ENCODE data around the gene METAP2. TPM values are rescaled to one million over a fixed set of nuclear protein-coding genes. Genes with fewer than 3 reads are reported as not detected.

Gene METAP2
- total and polyA plus RNA-seq, 11 donors: 50.9 to 69.8 (median 55.8) TPM

DNA sequence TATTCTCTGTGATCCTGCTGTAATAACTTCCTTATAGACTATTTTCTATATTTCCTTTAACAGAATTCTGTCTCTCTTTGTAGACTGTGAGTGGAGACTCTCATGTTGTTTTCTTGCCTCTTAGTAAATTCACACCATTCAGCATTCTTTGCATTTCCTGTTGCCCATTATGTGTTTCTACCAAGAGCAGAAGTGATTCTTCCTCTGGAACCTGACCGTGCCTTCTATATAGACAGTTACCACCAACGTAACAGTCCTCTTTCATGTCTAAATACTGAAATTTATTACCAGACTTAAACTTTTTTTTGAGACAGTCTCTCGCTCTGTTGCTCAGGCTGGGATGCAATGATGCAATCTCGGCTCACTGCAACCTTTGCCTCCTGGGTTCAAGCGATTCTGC is 31.1 kb downstream of the METAP2 start:
- intact Hi-C loops (cut with DNase I): no loop called here
- Histone ChIP-seq H3K27ac (no peak overlapping the region), H3K36me3 (peaks cover 0 to 95% (median 83%) of the 10 kb centered on the region in 9 donors), H3K4me1 (no peaks in the 10 kb centered on the region), H3K4me3 (no peak overlapping the region), H3K9me3 (no peaks in the 10 kb centered on the region), H3K27me3 (no peaks in the 10 kb centered on the region)
- 92 to 95% (median 94%) methylated on average over 5 of the region's 5 CpGs for WGBS, 4 donors
- DNase-seq (no peak), ATAC-seq (no peak)
- TF ChIP-seq, protein P1, sequence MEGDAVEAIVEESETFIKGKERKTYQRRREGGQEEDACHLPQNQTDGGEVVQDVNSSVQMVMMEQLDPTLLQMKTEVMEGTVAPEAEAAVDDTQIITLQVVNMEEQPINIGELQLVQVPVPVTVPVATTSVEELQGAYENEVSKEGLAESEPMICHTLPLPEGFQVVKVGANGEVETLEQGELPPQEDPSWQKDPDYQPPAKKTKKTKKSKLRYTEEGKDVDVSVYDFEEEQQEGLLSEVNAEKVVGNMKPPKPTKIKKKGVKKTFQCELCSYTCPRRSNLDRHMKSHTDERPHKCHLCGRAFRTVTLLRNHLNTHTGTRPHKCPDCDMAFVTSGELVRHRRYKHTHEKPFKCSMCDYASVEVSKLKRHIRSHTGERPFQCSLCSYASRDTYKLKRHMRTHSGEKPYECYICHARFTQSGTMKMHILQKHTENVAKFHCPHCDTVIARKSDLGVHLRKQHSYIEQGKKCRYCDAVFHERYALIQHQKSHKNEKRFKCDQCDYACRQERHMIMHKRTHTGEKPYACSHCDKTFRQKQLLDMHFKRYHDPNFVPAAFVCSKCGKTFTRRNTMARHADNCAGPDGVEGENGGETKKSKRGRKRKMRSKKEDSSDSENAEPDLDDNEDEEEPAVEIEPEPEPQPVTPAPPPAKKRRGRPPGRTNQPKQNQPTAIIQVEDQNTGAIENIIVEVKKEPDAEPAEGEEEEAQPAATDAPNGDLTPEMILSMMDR (IDR thresholded peaks at IDR 0.05): no peak
- no peak for TF ChIP-seq POLR2A (IDR thresholded peaks at IDR 0.05)

DNA sequence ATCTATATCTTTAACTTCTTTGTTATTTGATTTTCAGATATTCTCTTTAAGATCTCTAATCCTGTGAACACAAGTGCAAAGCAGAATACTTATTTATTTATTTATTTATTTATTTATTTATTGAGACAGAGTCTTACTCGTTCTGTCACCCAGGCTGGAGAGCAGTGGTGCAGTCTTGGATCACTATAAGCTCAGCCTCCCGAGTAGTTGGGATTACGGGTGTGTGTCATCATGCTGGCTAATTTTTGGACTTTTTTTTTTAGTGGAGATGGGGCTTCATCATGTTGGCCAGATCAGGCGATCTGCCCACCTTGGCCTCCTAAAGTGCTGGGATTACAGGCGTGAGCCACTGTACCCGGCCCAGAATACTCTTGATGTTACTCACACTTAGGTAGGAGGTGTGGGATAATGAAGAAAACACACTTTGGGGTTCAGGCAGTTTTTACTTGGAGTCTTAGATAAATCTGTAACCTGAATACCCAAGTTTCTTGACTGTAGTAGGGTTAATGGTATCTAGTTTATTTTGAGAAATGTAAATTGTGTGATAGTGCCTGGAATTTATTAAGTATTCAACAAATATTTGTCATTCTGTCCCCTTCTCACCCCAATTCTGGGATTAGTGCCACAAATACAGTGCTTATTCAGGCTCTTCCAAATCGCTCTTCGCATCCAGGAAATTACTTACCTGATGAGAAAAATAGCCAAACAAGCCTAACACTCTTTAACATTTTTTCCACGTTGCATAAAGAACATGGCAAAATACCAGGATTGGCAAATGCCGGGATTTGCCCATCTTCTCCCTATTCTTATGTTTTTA is 33.0 kb downstream of the METAP2 start:
- Histone ChIP-seq H3K4me3 (no peak overlapping the region), H3K27ac (no peak overlapping the region), H3K4me1 (no peaks in the 10 kb centered on the region), H3K9me3 (no peaks in the 10 kb centered on the region), H3K36me3 (peaks cover 0 to 97% (median 88%) of the 10 kb centered on the region in 9 donors), H3K27me3 (no peaks in the 10 kb centered on the region)
- intact Hi-C loops (cut with DNase I): no loop called here
- no peak for DNase-seq
- TF ChIP-seq, protein P1 (IDR thresholded peaks at IDR 0.05): no peak
- no peak for TF ChIP-seq POLR2A (IDR thresholded peaks at IDR 0.05)
- 93 to 94% (median 93%) methylated on average over 10 of the region's 10 CpGs for WGBS, 4 donors
- ATAC-seq: no peak

DNA sequence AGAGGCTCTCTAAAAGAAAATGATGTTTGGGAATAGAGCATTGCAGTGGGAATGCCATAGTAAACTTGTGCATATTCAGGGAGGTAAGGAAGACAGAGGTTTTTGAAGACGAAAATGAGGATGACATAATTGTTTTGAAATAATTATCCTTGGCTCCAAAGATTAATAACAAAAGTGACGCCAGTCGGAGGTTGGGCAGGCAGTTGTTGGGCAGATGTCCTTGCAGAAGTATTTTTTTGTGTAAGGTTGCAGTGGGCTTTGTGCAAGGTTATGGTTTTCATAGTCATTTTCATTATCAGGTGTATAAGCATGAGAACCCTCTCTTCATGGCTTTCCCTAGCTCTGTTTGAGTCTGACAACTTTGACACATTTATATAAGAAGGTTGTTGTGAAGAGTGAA is 35.3 kb downstream of the METAP2 start:
- DNase-seq (no peak), ATAC-seq (no peak)
- Histone ChIP-seq H3K4me1 (no peaks in the 10 kb centered on the region), H3K27me3 (no peaks in the 10 kb centered on the region), H3K36me3 (peaks cover 0 to 100% (median 98%) of the 10 kb centered on the region in 9 donors), H3K9me3 (no peaks in the 10 kb centered on the region), H3K4me3 (no peak overlapping the region), H3K27ac (no peak overlapping the region)
- 71 to 85% (median 74%) methylated on average over 3 of the region's 3 CpGs for WGBS, 4 donors
- intact Hi-C loops (cut with DNase I): no loop called here
- TF ChIP-seq POLR2A (IDR thresholded peaks at IDR 0.05): no peak
- TF ChIP-seq, protein P1 (IDR thresholded peaks at IDR 0.05): no peak

DNA sequence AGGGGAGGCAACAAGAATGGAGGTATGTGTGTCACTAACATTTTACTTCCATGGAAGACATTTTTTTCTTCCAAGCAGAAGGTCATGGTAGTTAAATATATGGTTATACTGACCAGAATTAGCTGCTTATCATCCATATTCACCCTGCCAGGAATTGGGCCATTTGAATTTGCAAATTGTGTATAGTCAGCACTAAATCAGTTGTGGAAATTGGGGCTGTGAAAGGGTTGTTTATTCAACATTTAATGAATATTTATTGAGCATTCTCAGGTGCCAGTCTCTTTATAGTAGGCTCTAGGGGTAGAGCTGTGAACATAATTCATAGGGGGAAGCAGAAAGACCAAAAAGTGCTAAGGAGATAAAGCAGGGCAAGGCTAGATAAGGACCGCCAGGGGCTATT is 38.0 kb downstream of the METAP2 start:
- Histone ChIP-seq H3K4me1 (no peaks in the 10 kb centered on the region), H3K27me3 (no peaks in the 10 kb centered on the region), H3K4me3 (no peak overlapping the region), H3K27ac (no peak overlapping the region), H3K36me3 (peaks cover 0 to 95% (median 85%) of the 10 kb centered on the region in 9 donors), H3K9me3 (no peaks in the 10 kb centered on the region)
- intact Hi-C loops (cut with DNase I): no loop called here
- WGBS, 4 donors: 75 to 83% (median 80%) methylated on average over 1 of the region's 1 CpG
- ATAC-seq: no peak
- no peak for DNase-seq
- TF ChIP-seq, protein P1 (IDR thresholded peaks at IDR 0.05): no peak
- no peak for TF ChIP-seq POLR2A (IDR thresholded peaks at IDR 0.05)
